T47D (cell line): ENCODE results near the gene SRGAP3.

ENCODE experiments used
- DNase-seq, 2 experiments: peaks; one replicate each; pipeline versions ENCODE4 v3.0.0 to v3.0.0-alpha.2; 2011 to 2012; ENCODE audit warnings: low read depth in 1 of 2, low spot score in 1 of 2
- JUND ChIP-seq: IDR thresholded peaks from 2 replicates; pipeline ENCODE4 v1.6.1; 2012; ENCODE audit warnings: low read depth
- in situ Hi-C: cut with HindIII; loops from 2 replicates; pipeline ENCODE4 v1.10.0; 2016; ENCODE audit warnings: low sequenced_read_pairs, low pct_unique_long_range_greater_than_20kb

Gene SRGAP3

DNA sequence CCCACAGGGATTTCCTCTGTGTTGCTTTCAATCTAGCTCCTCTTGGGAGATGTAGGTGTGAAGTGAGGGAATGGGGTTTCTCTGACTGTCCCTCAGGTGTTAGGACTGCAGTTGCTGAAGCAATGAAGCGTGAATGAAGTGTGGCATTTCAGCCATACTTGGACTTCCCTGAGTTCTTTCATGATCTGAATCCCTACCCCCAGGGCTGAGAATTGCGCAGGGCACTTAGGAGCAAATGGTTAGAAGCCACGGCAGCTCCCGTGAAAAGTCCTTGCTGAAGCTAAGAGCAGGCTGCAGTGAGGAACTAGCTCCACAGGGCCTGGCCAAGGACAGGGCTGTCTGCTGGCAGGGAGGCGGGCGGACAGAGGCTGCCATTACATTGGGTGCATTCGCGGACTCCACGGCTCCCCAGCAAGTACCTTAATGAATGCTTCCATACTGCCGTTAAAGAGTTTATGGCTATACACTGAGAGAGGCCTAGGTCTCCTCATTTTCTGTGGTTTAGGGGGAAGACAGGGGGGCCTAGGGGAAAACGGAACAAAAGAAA is 217.1 kb downstream of the SRGAP3 start:
- in situ Hi-C loops, result no loop called here
- no peak for TF ChIP-seq JUND
- DNase-seq, result no peak

DNA sequence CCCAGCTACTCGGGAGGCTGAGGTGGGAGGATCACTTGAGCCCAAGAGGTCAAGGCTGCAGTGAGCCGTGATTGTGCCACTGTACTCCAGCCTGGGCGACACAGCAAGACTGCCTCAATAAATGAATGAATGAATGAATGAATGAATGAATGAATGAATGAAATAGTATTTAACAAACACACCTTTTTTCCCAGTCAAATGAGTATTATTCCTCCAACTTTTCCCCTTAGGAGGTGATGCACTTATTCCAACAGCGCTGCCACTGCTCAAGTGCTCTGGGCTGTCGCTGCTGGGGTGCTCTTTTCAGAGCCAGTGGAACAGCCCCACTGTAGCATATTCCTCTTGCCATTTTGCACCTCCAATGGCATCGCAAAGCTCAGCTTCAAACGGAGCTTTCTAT is 219.4 kb downstream of the SRGAP3 start:
- no peak for TF ChIP-seq JUND
- in situ Hi-C loops, result no loop called here
- DNase-seq, result no peak

DNA sequence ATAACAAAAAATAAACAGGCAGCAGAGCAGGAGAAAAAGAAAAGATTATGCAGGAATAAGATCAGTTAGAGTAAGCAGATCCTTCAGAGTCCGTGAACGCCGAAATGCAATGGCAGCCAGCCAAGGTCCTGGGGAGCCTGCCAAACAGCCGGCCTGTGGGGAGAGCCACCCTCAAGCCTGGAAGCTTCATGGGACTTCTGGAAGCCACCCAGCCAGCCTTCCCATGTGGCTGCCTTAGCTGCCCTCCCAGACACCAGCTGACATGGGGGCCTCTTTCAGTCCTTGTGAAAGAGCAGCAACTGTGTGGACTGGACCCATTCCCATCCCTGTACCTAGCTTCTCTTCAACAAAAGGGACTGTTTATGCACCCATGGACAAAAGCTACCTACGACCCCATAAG is 221.3 kb downstream of the SRGAP3 start:
- DNase-seq, result no peak
- no peak for TF ChIP-seq JUND
- in situ Hi-C loops, result no loop called here

DNA sequence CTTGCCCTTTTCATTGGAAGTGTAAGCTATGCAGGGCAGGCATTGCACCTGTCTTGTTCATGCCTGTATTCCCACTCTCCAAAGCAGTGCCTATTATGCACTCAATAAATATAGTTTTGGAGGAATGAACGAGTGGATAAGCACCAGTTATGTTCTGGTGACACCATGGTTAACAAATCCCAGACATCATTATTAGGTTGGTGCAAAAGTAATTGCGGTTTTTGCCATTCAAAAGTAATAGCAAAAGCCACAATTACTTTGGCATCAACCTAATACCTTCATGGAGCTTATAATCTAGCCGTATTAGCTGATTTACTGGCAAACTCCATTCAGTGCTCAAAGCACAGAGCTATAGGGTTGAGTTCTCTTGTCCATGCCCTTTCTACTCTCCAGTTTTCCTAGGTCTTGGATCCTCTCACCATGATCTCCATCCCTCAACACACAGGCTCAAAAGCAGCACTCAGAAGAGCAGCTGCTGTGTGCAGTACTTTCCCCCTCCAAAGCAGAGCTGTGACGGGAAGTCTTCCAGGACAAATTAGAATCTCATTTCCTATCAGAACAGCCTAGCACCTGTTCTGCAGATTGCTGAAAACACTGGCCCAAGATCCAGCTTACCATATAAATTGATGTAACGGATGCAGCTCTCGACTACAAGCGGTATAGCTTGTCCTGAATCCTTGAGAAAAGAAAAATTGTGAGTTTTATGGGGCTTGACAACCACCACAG is 223.0 kb downstream of the SRGAP3 start:
- in situ Hi-C loops, result no loop called here
- TF ChIP-seq JUND, result no peak
- DNase-seq, result no peak

DNA sequence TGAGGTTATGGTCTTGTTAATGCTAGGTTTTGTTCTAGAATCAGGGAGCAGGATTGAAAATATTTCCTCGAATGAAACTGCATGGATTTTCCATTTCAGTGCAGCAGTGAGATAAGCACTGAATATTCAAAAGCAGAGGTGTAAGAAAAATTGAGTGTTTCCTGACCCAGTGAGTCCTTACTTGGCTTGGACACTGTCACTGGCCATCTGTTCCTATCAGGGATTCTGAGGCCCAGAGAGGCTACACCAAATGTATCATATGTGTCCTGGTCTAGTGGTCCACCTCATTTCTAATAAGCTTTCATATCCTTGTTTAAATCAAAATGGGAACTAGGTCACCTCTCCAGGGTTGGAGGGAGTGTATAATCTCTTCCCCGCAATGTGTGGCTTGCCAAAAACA is 225.1 kb downstream of the SRGAP3 start:
- DNase-seq, result no peak
- no peak for TF ChIP-seq JUND
- in situ Hi-C loops, result no loop called here

DNA sequence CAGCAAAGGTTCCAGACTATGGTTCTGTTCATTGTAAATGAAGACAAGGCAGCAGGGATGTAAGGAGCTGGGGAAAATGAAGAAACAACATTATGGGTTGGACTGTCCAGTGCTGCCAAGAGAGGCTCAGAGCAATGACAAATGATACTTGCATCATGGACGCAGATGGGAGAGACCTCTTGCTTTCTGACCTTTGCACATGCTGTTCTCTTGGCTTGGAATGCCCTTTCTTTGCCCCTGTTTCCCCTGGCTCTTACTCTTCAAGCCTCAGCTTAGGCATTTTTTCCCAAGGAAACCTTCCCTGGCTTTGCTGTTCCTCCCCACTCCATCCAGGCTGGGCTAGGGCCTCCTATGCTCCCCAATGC is 226.2 kb downstream of the SRGAP3 start:
- TF ChIP-seq JUND, result no peak
- in situ Hi-C loops, result no loop called here
- DNase-seq, result no peak

DNA sequence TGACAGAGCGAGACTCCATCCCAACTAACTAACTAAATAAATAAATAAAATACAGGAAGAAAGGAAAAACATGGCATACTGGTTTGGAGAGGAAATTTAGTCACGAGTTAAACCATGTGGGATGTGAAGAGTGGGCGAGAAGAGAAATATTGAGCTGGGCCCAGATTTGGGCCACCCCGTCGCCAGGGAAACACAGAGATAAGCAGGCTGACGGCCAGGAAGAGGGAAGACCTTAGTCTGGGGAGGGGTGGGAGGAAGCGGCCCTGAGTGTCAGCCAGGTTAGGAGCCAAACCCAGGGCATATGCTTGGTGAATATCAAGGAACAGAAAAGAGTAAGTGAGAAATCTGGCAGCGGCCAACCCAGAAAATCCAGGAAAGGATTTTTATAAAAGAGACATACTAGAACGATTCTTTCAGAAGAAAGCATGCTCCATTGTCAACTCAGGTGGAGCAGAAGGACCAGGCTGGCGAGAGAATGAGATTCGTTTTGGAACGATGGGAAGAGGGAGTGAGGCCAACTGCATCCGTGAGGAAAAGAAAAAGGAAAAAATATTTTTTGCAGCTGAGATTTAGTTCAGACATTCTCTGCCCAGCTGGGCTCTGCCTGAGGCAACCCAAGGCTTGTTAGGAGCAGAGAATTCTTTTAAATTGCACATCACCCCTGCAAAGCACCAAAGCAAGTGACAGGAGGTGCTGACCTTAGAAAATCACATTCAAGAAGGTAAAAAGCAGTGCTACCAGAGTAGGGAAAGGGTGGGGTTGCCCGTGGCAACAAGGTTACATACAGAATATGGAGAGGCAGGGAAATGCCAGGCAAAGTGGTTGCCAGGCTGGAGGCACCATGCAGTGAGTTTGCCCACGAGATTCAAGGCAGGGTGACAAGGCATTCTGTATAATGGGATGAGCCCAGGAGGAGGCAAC is 226.9 kb downstream of the SRGAP3 start:
- no peak for DNase-seq
- in situ Hi-C loops, result no loop called here
- no peak for TF ChIP-seq JUND

DNA sequence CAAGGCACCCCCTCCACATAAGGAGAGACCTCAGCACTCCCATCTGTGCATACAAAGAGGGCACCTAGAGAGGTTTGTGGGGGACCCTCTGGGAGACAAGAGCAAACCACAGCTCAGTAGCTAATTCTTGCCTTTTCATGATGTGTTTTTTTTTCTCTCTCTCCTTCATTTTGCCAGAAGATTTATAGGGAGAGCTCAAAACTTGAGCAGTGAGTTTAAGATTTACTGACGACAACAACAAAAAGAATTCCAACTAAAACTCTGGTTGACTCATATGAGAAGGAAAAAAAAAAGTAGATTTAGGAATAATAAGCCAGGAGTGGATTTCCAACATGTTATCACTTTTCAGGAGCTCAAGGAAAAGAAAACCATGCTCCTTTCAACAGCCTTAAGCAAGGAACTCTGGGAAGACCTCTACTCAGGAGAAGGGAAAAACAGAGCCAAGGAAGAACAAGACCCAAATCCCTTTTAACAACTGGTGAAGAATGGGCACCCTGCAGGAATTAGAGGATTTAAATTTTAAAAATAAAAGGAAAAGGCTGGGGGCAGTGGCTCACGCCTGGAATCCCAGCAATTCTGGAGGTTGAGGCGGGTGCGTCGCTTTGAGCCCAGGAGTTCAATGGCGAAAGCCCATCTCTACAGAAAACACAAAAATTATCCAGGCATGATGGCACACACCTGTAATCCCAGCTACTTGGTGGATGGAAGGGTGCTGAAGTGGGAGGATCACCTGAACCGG is 228.0 kb downstream of the SRGAP3 start:
- DNase-seq, result no peak
- TF ChIP-seq JUND, result no peak
- in situ Hi-C loops, result no loop called here

DNA sequence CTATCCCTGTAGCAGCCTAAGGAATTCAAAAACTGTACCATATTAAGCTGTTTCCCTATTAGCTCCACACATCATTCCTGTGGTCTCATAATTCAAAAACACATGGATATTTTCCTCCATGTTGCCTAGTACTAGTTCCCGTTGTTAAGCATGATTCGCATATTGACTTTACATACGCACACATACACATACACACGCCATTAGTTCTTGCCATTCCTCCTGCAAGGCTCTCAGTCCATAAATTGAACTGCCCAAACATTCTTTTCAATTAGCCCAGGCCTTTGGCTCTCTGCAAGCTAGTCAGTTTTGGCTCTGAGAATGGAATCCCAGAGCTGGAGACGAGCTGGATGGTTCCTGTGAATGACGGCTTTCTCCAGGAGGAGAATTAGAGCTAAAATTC is 229.0 kb downstream of the SRGAP3 start:
- in situ Hi-C loops, result no loop called here
- DNase-seq, result no peak
- TF ChIP-seq JUND, result no peak

DNA sequence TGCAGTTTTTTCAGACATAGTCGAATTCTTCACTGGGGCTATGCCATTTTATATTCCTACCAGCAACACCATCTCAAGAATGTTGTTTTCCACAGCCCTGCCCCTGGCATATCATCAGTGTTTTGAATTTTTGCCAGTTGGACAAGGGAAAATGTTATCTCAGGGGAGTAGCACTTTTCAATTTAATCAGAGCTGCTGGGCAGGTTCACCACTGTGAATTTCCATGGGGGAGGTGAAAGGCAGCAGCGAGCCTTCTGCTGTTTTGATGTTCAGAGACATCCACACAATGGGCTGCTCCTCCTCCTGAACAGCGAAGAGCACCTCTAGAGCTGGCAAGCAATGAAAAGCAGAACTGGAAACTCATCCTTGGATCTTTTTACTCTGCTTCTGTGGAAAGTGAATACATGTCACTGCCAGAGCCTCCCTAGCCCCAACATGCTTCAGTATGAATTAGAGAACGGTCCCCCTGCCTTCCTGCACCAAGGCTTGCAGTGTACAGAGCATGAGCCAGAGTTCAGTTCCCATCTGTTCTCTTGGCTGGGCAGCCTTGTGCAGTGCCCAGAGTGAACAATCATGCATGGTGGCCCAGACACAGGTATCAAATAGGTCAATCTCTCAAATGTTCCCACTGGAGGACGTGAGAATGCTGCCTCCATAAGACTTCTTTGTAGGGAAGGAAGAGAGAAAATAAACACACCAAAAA is 230.0 kb downstream of the SRGAP3 start:
- no peak for DNase-seq
- in situ Hi-C loops, result no loop called here
- no peak for TF ChIP-seq JUND

DNA sequence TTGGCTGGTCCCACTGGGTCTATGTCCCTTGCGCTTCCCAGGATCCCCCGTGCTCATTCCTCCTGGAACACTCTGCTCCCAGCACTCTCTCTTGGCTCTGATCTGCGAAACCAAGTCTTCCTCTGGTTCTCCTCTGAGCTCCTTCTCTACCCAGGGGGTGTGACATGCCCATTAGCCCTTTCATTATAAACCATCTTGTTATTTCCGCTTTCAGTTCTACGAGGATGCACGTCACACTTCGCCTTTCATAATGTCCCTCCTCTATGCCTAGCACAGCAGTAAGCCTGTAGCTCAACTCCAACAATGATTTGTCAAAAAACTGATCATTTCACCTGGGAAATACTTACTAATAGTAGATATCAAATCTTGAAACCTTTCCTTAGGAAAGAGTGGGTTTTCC is 234.2 kb downstream of the SRGAP3 start:
- DNase-seq, result no peak
- in situ Hi-C loops, result no loop called here
- no peak for TF ChIP-seq JUND

DNA sequence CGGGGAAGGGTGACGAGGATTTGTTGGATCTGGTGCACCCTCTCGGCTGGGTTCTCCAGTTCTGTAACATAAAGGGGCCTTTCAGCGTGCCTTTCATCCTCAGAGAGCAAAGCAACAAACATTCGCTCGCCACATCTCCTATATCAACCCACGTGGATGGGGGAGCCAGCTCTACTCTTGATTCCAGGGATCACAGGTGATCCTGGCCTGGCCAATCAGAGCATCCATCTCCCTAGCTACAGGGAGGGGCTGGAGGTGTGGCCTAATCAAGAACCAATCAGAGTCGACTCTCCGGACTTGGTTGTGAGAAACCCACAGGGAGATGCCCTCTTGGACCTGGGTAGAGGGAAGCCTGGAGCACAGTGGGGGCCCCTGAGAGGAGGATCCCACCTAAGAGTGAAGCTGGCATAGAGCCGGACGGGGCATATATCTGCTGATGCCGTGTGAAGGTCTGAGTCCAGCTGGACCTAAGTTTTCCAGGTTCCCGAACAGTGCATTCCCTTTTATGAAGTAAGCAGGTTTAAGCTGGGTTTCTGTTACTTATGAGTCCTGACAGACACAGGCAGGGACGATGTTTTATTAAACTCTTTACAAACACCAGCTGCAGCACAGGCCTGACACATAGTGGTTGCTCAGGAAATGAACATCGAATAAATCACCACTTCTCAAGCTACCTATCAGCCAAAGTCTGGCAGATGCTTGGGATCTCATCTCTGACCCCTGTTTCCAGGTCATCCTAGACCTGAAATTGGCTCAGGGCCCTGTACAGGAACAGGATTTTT is 235.5 kb downstream of the SRGAP3 start:
- no peak for TF ChIP-seq JUND
- no peak for DNase-seq
- in situ Hi-C loops, result no loop called here
